NCI-H2227 (cell line): ENCODE measurements around the gene ZSCAN18.
"Not testable (repeated sequence)": the region's sequence is repeated elsewhere in the genome, so short reads cannot be mapped to it uniquely, and the experiment has no call there.

ENCODE experiments used
- DNase-seq: peaks from one replicate; lab custom pipeline; 2025; ENCODE audit not compliant: unreplicated experiment; lab: John Stamatoyannopoulos, UW

ZSCAN18 gene

DNA sequence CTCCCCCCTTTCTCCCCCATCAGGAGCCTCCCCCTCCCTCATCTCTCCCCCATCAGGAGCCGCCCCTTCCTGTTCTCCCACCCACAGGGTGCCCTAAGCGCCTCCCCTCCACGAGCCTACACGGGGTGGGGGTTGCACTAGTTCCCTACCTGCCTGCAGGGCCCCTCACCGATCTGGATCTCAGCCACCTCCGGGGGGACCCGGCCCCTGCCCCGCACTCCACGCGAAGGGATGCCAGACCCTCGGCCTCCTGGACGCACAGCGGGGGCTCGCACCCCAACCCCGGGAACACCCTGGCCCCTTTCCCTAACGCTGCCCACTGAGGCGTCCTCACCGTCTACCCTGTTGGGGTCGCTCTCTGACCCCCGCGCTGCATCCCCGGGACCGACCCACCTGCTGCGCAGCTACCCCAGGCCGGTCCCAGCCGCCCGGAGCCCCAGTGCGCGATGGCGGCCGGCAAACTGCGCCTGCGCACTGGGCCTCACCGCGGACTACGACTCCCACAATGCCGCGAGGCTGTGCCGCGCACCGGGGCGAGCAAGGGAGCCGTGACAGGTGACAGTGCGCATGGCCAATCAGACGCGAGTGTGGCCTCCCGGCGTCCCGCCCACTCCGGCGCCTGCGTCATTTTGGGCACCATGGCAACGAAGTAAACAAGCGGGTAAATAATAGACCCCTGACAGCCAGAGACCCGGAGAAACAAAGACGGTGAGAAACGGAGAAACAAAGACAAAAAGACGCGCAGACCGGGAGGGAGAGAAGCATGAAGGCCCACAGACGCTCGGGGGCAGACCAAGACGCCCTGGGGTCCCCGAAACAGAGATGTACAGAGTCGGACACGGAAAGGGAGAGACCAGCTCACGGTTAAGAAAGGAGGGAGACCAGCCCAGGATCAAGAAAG is at the start of gene ZSCAN18:
ZSCAN18 (minus strand) TSS at position 451 of the 901 bp plus-strand sequence. CDS start 7,964 bp downstream, outside the sequence.
- DNase-seq, result peak; percentile 100

GRCh38 chr19:58147475-58147874 is 49.4 kb upstream of the ZSCAN18 start:
- DNase-seq, result not testable (repeated sequence)

- no peak for DNase-seq
Measured at GRCh38 chr19:58145849-58146248, 47.8 kb upstream of the ZSCAN18 start.

- DNase-seq, result no peak
Measured at GRCh38 chr19:58134244-58134643, 36.2 kb upstream of the ZSCAN18 start.

DNA sequence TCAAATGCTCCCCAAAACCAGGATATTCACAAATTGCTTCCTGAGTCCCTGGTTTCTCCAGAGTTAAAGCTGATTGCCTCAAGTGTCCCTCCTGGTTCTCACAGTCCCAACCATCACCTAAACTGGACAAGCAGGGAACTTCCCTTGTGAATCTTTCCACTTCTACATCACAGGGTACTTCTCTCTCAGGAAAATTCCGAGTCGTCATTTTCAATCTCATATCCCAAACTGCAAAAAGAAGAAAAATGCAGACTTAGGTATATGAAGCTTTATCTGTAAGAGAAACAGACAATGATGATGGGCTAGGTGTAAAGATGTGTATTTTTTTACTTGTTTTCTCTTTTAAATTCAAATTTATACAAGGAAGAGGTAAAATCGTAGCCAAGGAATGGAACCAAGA is 31.3 kb upstream of the ZSCAN18 start:
- DNase-seq, result no peak

DNA sequence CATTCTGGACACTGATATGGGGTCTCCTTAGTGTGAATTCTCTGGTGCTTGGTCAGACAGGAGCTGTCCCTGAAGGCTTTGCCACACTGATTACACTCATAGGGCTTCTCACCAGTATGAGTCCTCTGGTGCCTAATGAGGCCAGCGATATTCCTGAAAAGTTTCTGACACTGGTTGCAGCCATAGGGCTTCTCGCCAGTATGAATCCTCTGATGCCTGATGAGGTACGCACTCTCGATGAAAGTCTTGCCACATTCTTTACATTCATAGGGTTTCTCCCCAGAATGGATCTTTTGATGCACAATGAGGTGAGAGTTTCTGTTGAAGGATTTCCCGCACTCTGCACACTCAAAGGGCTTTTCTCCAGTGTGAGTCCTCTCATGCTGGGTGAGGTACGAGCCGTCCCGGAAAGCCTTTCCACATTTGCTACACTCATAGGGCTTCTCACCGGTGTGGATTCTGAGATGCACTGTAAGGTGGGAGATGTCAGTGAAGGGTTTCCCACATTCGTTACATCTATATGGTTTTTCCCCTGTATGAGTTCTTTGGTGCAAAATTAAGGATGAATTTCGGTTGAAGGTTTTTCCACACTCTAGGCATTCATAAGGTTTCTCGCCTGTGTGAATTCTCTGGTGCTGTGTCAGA is 30.1 kb upstream of the ZSCAN18 start:
- DNase-seq, result no peak

DNA sequence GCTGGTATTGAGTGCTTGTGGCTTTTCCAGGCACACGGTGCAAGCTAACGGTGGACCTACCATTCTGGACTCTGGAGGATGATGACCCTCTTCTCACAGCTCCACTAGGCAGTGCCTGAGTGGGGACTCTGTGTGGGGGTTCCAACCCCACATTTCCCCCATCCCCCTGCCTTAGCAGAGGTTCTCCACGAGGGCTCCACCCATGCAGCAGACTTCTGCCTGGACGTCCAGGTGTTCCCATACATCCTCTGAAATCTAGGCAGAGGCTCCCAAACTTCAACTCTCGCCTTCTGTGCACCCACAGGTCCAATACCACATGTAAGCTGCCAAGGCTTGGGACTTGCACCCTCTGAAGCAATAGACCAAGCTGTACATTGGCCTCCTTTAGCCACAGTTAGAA is 25.3 kb upstream of the ZSCAN18 start:
- no peak for DNase-seq

- no peak for DNase-seq
Measured at GRCh38 chr19:58118979-58119733, 21.1 kb upstream of the ZSCAN18 start.

GRCh38 chr19:58117841-58118575 is 20.0 kb upstream of the ZSCAN18 start:
- DNase-seq, result no peak

- DNase-seq, result no peak
Measured at GRCh38 chr19:58108546-58108817, 10.5 kb upstream of the ZSCAN18 start.

GRCh38 chr19:58107778-58108545 is 9.9 kb upstream of the ZSCAN18 start:
- no peak for DNase-seq

GRCh38 chr19:58098682-58098998 is 609 bp upstream of the ZSCAN18 start:
- peak; percentile 65 for DNase-seq

- DNase-seq, result no peak
Measured at GRCh38 chr19:58097349-58097748, 682 bp downstream of the ZSCAN18 start.

GRCh38 chr19:58096884-58097283 is 1.1 kb downstream of the ZSCAN18 start:
- no peak for DNase-seq

DNA sequence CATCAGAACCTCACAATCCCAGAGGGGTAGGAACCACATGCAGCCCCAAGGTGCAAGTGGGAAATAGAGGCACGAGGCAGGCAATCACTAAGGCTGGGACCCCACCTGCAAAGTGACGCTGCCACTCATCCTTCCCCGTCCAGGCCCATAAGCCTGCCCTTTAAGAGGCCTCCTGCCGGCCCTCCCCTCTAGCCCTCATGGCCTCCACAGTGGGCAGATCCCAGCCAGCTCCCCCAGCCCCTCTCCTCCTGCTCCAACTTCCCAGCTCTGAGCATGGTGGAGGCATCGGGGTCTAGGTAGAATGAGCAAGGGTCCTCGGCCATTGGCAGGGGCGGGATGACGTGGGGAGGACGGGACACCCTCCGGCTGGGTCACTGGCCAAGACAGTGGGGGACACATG is 2.7 kb downstream of the ZSCAN18 start:
- DNase-seq, result no peak

- DNase-seq, result no peak
Measured at GRCh38 chr19:58093071-58093470, 5.0 kb downstream of the ZSCAN18 start.

DNA sequence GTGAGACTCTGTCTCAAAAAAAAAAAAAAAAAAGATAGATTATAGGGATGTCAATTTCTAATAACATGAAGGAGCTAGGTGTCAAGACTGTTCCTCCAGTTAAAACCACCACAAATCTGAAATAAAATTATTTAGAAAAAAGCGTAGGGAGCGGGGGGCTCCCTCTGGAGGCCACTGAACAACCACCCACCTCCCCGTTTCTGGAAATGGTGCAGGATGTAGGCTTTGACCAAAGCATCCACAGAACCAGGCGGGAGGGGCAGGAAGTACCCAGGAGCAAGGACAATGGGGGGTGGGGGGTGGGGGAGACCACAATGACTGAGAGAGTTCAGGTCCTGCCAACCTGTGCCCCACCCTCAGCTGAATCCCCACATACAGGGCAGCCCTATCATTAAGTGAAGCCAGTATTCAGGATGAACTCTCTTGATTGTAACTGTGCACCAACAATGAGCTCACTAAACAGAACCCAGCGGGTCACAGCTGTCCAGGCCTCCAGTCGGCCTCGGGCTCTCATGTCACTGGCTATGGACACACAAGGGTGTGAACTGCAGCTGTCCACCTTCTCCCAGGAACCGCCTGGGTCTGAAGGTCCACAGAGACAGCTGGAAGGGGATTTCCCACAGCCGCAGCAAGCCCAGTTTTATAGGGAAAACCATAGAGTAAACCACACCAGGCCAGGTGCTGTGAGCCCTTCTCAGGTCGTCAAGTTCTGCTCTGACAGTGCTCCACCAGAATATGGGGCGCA is 6.6 kb downstream of the ZSCAN18 start:
- DNase-seq, result no peak

- DNase-seq, result no peak
Measured at GRCh38 chr19:58089846-58090245, 8.2 kb downstream of the ZSCAN18 start.

DNA sequence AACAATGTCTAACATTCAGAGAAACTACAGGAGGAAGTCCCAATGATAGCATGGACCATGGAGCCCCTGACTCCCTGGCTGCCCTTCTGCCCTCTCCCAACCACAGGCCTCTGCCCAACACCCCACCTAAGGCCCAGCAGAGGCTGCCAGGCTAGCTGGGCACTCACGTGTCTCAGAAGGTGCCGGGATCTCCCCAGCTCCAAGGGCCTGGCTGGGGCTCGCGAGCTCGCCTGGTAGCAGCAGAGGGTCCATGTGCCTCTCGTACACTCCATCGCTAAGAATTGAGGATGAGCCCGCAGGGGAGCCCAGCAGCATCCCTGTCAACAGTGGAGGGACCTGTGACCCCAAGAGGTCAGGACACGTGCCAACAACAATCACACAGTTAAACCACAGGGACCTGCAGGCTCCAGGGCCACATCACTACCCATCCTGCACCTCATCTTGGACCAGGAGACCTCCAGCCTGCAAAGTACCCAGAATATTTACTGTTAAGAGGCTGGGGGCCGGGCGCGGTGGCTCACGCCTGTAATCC is 9.4 kb downstream of the ZSCAN18 start:
- no peak for DNase-seq
